Activated naive CD8-positive, alpha-beta T cell treated with anti-CD3 and anti-CD28 coated beads for 36 hours (primary cell): ENCODE measurements around the gene RIMBP2. TPM values are rescaled to one million over a fixed set of nuclear protein-coding genes. Genes with fewer than 3 reads are reported as not detected.

Experiments used
- DNase-seq: peaks from one replicate; pipeline ENCODE4 v3.0.0; 2021
- H3K27ac Mint-ChIP-seq: one replicate; pipeline ENCODE4 v1.8.0; 2022; ENCODE audit warnings: mild to moderate bottlenecking, moderate library complexity, mixed read lengths
- H3K27me3 Mint-ChIP-seq: one replicate; pipeline ENCODE4 v1.8.0; 2022; ENCODE audit warnings: mild to moderate bottlenecking, mixed read lengths
- H3K36me3 Mint-ChIP-seq: one replicate; pipeline ENCODE4 v1.8.0; 2021; ENCODE audit warnings: mild to moderate bottlenecking, mixed read lengths
- H3K4me1 Mint-ChIP-seq: one replicate; pipeline ENCODE4 v1.8.0; 2021; ENCODE audit warnings: mixed read lengths
- H3K4me3 Mint-ChIP-seq: one replicate; pipeline ENCODE4 v1.8.0; 2022; ENCODE audit warnings: mild to moderate bottlenecking, moderate library complexity, mixed read lengths
- H3K9me3 Mint-ChIP-seq: one replicate; pipeline ENCODE4 v1.8.0; 2022; ENCODE audit warnings: mixed read lengths
- total RNA-seq, 2 experiments: library from RNA; stranded (reverse); gene quantifications; one replicate each; pipeline ENCODE4 v1.2.3, GENCODE V29; 2021

RIMBP2 gene
- total RNA-seq, 2 experiments from 2014 or later = not detected

- Mint-ChIP-seq H3K27me3 (no peaks in the 10 kb centered on the region), H3K4me3 (no peak overlapping the region), H3K4me1 (no peaks in the 10 kb centered on the region), H3K9me3 (no peaks in the 10 kb centered on the region), H3K36me3 (no peaks in the 10 kb centered on the region), H3K27ac (no peak overlapping the region)
- no peak for DNase-seq
These were observed 258.9 kb downstream of the RIMBP2 start for GRCh38 chr12:130457215-130457614.

- DNase-seq = no peak
- H3K9me3 Mint-ChIP-seq = no peaks in the 10 kb centered on the region
- H3K4me1 Mint-ChIP-seq = no peaks in the 10 kb centered on the region
- no peak overlapping the region for H3K27ac Mint-ChIP-seq
- no peaks in the 10 kb centered on the region for H3K36me3 Mint-ChIP-seq
- no peaks in the 10 kb centered on the region for H3K27me3 Mint-ChIP-seq
- H3K4me3 Mint-ChIP-seq = no peak overlapping the region
These were observed 259.5 kb downstream of the RIMBP2 start for GRCh38 chr12:130456375-130457199.

GRCh38 chr12:130455161-130455560 lies 260.9 kb downstream of the RIMBP2 start:
- Mint-ChIP-seq H3K9me3 (no peaks in the 10 kb centered on the region), H3K4me3 (no peak overlapping the region), H3K27me3 (no peaks in the 10 kb centered on the region), H3K36me3 (no peaks in the 10 kb centered on the region), H3K27ac (no peak overlapping the region), H3K4me1 (no peaks in the 10 kb centered on the region)
- DNase-seq = no peak

- no peak for DNase-seq
- Mint-ChIP-seq H3K36me3 (no peaks in the 10 kb centered on the region), H3K27ac (no peak overlapping the region), H3K9me3 (no peaks in the 10 kb centered on the region), H3K4me1 (no peaks in the 10 kb centered on the region), H3K4me3 (no peak overlapping the region), H3K27me3 (no peaks in the 10 kb centered on the region)
These were observed 261.8 kb downstream of the RIMBP2 start for GRCh38 chr12:130454296-130454695.

GRCh38 chr12:130452546-130452945 lies 263.6 kb downstream of the RIMBP2 start:
- no peaks in the 10 kb centered on the region for H3K9me3 Mint-ChIP-seq
- no peak overlapping the region for H3K27ac Mint-ChIP-seq
- H3K4me3 Mint-ChIP-seq = no peak overlapping the region
- H3K36me3 Mint-ChIP-seq = no peaks in the 10 kb centered on the region
- no peaks in the 10 kb centered on the region for H3K4me1 Mint-ChIP-seq
- DNase-seq = no peak
- H3K27me3 Mint-ChIP-seq = no peaks in the 10 kb centered on the region

- Mint-ChIP-seq H3K27me3 (no peaks in the 10 kb centered on the region), H3K4me3 (no peak overlapping the region), H3K9me3 (no peaks in the 10 kb centered on the region), H3K36me3 (no peaks in the 10 kb centered on the region), H3K27ac (no peak overlapping the region), H3K4me1 (no peaks in the 10 kb centered on the region)
- no peak for DNase-seq
These were observed 264.8 kb downstream of the RIMBP2 start for GRCh38 chr12:130451001-130451930.

- no peaks in the 10 kb centered on the region for H3K27me3 Mint-ChIP-seq
- no peak overlapping the region for H3K4me3 Mint-ChIP-seq
- no peaks in the 10 kb centered on the region for H3K36me3 Mint-ChIP-seq
- H3K27ac Mint-ChIP-seq = no peak overlapping the region
- DNase-seq = no peak
- H3K4me1 Mint-ChIP-seq = no peaks in the 10 kb centered on the region
- H3K9me3 Mint-ChIP-seq = no peaks in the 10 kb centered on the region
These were observed 266.8 kb downstream of the RIMBP2 start for GRCh38 chr12:130449291-130449690.

- Mint-ChIP-seq H3K36me3 (no peaks in the 10 kb centered on the region), H3K27me3 (no peaks in the 10 kb centered on the region), H3K9me3 (no peaks in the 10 kb centered on the region)
These were observed 267.9 kb downstream of the RIMBP2 start for GRCh38 chr12:130448044-130448821.

GRCh38 chr12:130447655-130447965 lies 268.5 kb downstream of the RIMBP2 start:
- Mint-ChIP-seq H3K4me1 (no peaks in the 10 kb centered on the region), H3K36me3 (no peaks in the 10 kb centered on the region), H3K9me3 (no peaks in the 10 kb centered on the region), H3K27me3 (no peaks in the 10 kb centered on the region), H3K27ac (no peak overlapping the region), H3K4me3 (no peak overlapping the region)
- DNase-seq = no peak

More at GRCh38 chr12:130448044-130448821, 267.9 kb downstream of the RIMBP2 start:
- no peaks in the 10 kb centered on the region for H3K4me1 Mint-ChIP-seq
- H3K4me3 Mint-ChIP-seq = no peak overlapping the region
- DNase-seq = no peak
- H3K27ac Mint-ChIP-seq = no peak overlapping the region

GRCh38 chr12:130446846-130447654 lies 269.0 kb downstream of the RIMBP2 start:
- no peak for DNase-seq
- no peaks in the 10 kb centered on the region for H3K27me3 Mint-ChIP-seq
- no peaks in the 10 kb centered on the region for H3K36me3 Mint-ChIP-seq
- H3K4me3 Mint-ChIP-seq = no peak overlapping the region
- H3K4me1 Mint-ChIP-seq = no peaks in the 10 kb centered on the region
- no peak overlapping the region for H3K27ac Mint-ChIP-seq
- H3K9me3 Mint-ChIP-seq = no peaks in the 10 kb centered on the region

- H3K4me1 Mint-ChIP-seq = no peaks in the 10 kb centered on the region
- no peaks in the 10 kb centered on the region for H3K9me3 Mint-ChIP-seq
- H3K4me3 Mint-ChIP-seq = no peak overlapping the region
- DNase-seq = no peak
- no peak overlapping the region for H3K27ac Mint-ChIP-seq
- no peaks in the 10 kb centered on the region for H3K27me3 Mint-ChIP-seq
- no peaks in the 10 kb centered on the region for H3K36me3 Mint-ChIP-seq
These were observed 271.1 kb downstream of the RIMBP2 start for GRCh38 chr12:130444986-130445385.

- no peak overlapping the region for H3K27ac Mint-ChIP-seq
These were observed 272.0 kb downstream of the RIMBP2 start for GRCh38 chr12:130444061-130444460.

GRCh38 chr12:130441771-130442760 lies 274.0 kb downstream of the RIMBP2 start:
- no peak overlapping the region for H3K4me3 Mint-ChIP-seq
- no peak overlapping the region for H3K27ac Mint-ChIP-seq
- no peaks in the 10 kb centered on the region for H3K9me3 Mint-ChIP-seq
- H3K27me3 Mint-ChIP-seq = no peaks in the 10 kb centered on the region
- DNase-seq = no peak
- no peaks in the 10 kb centered on the region for H3K4me1 Mint-ChIP-seq
- no peaks in the 10 kb centered on the region for H3K36me3 Mint-ChIP-seq

More at GRCh38 chr12:130444061-130444460, 272.0 kb downstream of the RIMBP2 start:
- Mint-ChIP-seq H3K27me3 (no peaks in the 10 kb centered on the region), H3K9me3 (no peaks in the 10 kb centered on the region), H3K36me3 (no peaks in the 10 kb centered on the region), H3K4me3 (no peak overlapping the region), H3K4me1 (no peaks in the 10 kb centered on the region)
- DNase-seq = no peak
